ENCODE data around the gene AMN. TPM values are rescaled to one million over a fixed set of nuclear protein-coding genes. Genes with fewer than 3 reads are reported as not detected.

AMN gene
- total and polyA plus RNA-seq, 2 donors from 2014 or later: 58.0 to 121 TPM

DNA sequence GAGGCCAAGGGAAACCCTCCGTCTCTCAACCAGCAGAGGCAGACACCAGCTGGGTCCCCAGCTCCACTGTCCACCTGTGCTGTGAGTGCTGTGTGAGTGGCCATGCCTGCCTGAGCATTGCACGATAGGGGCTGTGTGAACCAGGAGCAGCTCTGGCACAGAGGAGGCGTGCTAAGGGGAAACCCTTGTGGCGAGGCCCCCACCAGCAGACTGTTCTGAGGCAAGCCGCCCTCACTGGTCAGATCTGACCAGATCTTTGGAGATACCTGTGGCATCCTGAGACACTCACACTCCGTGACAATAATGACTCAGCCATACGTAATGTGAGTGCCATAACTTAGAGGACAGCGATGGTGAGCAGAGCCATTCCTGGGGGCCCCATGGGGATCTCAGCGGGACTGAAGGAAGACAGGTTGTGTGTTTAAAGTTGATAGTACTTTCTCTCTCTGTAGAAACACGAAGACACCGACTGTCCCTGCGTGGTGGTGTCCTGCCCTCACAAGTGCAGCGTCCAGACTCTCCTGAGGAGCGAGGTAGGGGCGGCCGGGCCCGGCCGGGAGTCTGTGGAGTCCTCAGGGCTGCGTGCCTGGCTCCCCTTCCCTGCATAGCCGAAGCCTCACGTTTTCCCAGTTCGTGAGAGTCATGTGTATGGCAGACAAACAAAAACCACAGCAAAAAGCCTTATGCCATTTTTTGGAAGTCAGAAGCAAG is 36.6 kb upstream of the AMN start:
- peak in 1 of 5 donors; percentile 58 for DNase-seq
- H3K36me3 ChIP-seq (ENCODE audit: control insufficient read depth in 2 of 3, insufficient read depth in 3 of 3, low read length in 3 of 3): peaks cover 0 to 2% (median 0%) of the 10 kb centered on the region in 3 donors
- TF ChIP-seq, protein P1, sequence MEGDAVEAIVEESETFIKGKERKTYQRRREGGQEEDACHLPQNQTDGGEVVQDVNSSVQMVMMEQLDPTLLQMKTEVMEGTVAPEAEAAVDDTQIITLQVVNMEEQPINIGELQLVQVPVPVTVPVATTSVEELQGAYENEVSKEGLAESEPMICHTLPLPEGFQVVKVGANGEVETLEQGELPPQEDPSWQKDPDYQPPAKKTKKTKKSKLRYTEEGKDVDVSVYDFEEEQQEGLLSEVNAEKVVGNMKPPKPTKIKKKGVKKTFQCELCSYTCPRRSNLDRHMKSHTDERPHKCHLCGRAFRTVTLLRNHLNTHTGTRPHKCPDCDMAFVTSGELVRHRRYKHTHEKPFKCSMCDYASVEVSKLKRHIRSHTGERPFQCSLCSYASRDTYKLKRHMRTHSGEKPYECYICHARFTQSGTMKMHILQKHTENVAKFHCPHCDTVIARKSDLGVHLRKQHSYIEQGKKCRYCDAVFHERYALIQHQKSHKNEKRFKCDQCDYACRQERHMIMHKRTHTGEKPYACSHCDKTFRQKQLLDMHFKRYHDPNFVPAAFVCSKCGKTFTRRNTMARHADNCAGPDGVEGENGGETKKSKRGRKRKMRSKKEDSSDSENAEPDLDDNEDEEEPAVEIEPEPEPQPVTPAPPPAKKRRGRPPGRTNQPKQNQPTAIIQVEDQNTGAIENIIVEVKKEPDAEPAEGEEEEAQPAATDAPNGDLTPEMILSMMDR (IDR thresholded peaks at IDR 0.05; ENCODE audit: borderline replicate concordance, extremely low read depth, insufficient read depth): no peak

DNA sequence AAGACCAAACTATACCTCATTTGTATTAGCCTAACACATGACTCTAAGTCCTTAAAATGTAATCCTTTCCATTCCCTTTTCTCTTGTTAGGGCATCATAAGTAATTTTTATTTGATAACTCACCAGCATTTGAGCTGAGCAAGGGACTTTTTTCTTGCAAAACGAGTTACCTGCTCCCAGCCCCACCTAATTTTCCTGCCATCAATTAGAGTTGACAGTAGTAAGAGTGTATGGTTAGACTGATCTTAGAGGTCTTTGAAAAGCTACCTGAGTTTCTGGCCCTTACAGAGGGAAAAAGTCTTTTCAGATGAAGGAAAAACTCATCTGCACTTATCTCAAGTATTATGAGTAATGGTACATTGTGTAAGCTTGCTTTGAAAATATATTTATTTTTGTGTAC is 33.7 kb upstream of the AMN start:
- no peak overlapping the region for H3K9ac ChIP-seq (ENCODE audit: low read length in 3 of 3)
- H3K27ac ChIP-seq (ENCODE audit: low read depth in 2 of 2, low read length in 2 of 2): no peak overlapping the region
- TF ChIP-seq, protein P1 (IDR thresholded peaks at IDR 0.05; ENCODE audit: borderline replicate concordance, extremely low read depth, insufficient read depth): no peak
- H3K36me3 ChIP-seq (ENCODE audit: control insufficient read depth in 2 of 3, insufficient read depth in 3 of 3, low read length in 3 of 3): peaks cover 0 to 2% (median 0%) of the 10 kb centered on the region in 3 donors
- no peaks in the 10 kb centered on the region for H3K4me1 ChIP-seq (ENCODE audit: control insufficient read depth in 2 of 3, insufficient read depth in 2 of 3, low read depth in 1 of 3, low read length in 3 of 3)
- no peak for DNase-seq
- FAIRE-seq: no peak
- no peaks in the 10 kb centered on the region for H3K27me3 ChIP-seq (ENCODE audit: control insufficient read depth, insufficient read depth, low read length)
- no peaks in the 10 kb centered on the region for H3K9me3 ChIP-seq (ENCODE audit: control insufficient read depth in 2 of 3, insufficient read depth in 1 of 3, low read length in 3 of 3)
- intact Hi-C loops (cut with DNase I): no loop called here
- H3K4me3 ChIP-seq (ENCODE audit: low read length in 3 of 3): no peak overlapping the region

More for the DNA sequence above, 36.6 kb upstream of the AMN start:
- Histone ChIP-seq H3K27me3 (ENCODE audit: control insufficient read depth, insufficient read depth, low read length) (no peaks in the 10 kb centered on the region), H3K4me3 (ENCODE audit: low read length in 3 of 3) (no peak overlapping the region), H3K4me1 (ENCODE audit: control insufficient read depth in 2 of 3, insufficient read depth in 2 of 3, low read depth in 1 of 3, low read length in 3 of 3) (no peaks in the 10 kb centered on the region), H3K9ac (ENCODE audit: low read length in 3 of 3) (no peak overlapping the region), H3K9me3 (ENCODE audit: control insufficient read depth in 2 of 3, insufficient read depth in 1 of 3, low read length in 3 of 3) (no peaks in the 10 kb centered on the region), H3K27ac (ENCODE audit: low read depth in 2 of 2, low read length in 2 of 2) (no peak overlapping the region)
- no peak for FAIRE-seq
- intact Hi-C loops (cut with DNase I): no loop called here

DNA sequence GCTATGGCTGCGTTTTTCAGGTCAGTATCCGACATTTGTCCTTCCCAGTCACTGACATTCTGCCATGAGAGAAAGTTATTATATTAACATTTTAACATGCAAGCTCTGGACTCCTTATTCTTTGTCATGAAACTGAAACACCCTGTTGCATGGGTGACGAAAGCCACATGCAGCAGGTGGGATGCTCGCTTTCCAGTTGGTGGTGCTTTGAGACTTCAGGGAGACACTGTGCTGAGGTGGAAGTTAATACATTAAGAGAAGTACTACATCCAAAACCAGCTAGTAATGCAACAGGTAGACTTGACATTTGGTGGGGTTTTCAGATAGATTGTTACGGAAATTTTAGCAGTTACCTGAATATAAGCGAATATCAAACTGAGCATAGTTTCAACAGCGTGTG is 32.8 kb upstream of the AMN start:
- TF ChIP-seq, protein P1 (IDR thresholded peaks at IDR 0.05; ENCODE audit: borderline replicate concordance, extremely low read depth, insufficient read depth): no peak
- no peak for DNase-seq
- Histone ChIP-seq H3K4me1 (ENCODE audit: control insufficient read depth in 2 of 3, insufficient read depth in 2 of 3, low read depth in 1 of 3, low read length in 3 of 3) (no peaks in the 10 kb centered on the region), H3K36me3 (ENCODE audit: control insufficient read depth in 2 of 3, insufficient read depth in 3 of 3, low read length in 3 of 3) (peaks cover 0 to 2% (median 0%) of the 10 kb centered on the region in 3 donors), H3K27me3 (ENCODE audit: control insufficient read depth, insufficient read depth, low read length) (no peaks in the 10 kb centered on the region), H3K27ac (ENCODE audit: low read depth in 2 of 2, low read length in 2 of 2) (no peak overlapping the region), H3K9me3 (ENCODE audit: control insufficient read depth in 2 of 3, insufficient read depth in 1 of 3, low read length in 3 of 3) (no peaks in the 10 kb centered on the region), H3K9ac (ENCODE audit: low read length in 3 of 3) (no peak overlapping the region), H3K4me3 (ENCODE audit: low read length in 3 of 3) (no peak overlapping the region)
- no peak for FAIRE-seq
- intact Hi-C loops (cut with DNase I): no loop called here

Data from kidney (tissue), 14 donors.